HCT116 (cell line): ENCODE results near the gene KCNE5. TPM values are rescaled to one million over a fixed set of nuclear protein-coding genes. Genes with fewer than 3 reads are reported as not detected.

Experiments
- ATAC-seq: fragments of 200-7000 bp; cut with Tn5 transposase; 2 replicates; pipeline ENCODE4 v1.9.1; 2020; ENCODE audit warnings: mild to moderate bottlenecking, moderate library complexity
- BruUV-seq: library from RNA; stranded (reverse); fragments of 400-500 nt; replicated peaks from 2 replicates; lab custom pipeline; 2021; lab: Mats Ljungman, UMichigan
- CTCF ChIA-PET: fragments of 300-600 bp; sonication (Branson Sonifier 250); formaldehyde crosslinking; loops from one replicate; lab custom pipeline; 2021; ENCODE audit warnings: antibody characterized with exemption; lab: Charles Lee
- POLR2A ChIA-PET: fragments of 300-600, 350-600 bp; sonication (Branson Sonifier 250); formaldehyde crosslinking; loops from one replicate; lab custom pipeline; 2021; ENCODE audit warnings: antibody characterized with exemption; lab: Charles Lee
- RAD21 ChIA-PET, 2 experiments: fragments of 300-600 bp; sonication (Branson Sonifier 250); formaldehyde crosslinking; loops; one replicate each; lab custom pipeline; 2023; ENCODE audit warnings: low total read pairs in 2 of 2; ENCODE audit not compliant: uncharacterized antibody in 2 of 2, unreplicated experiment in 2 of 2, low non-redundant PET in 1 of 2; lab: Charles Lee
- DNase-seq: peaks from one replicate; pipeline ENCODE4 v3.0.0-alpha.2; 2010; ENCODE audit warnings: low read depth, low spot score
- H2AFZ ChIP-seq: fragments of 200-600 bp; shearing (Covaris generic), sonication (generic); 2 replicates; pipeline ENCODE4 v1.6.1; 2017; ENCODE audit warnings: low read depth, mixed run types, mixed read lengths, antibody characterized with exemption, low read length; ENCODE audit not compliant: poor library complexity, severe bottlenecking
- H3K27ac ChIP-seq: 2 replicates; pipeline ENCODE4 v1.5.1; 2012; ENCODE audit warnings: low read depth, low read length
- H3K27me3 ChIP-seq: fragments of 200-600 bp; sonication (generic); 2 replicates; pipeline ENCODE4 v1.6.1; 2016; ENCODE audit warnings: mixed run types, low read length, mixed read lengths; ENCODE audit not compliant: insufficient read depth
- H3K36me3 ChIP-seq, 2 experiments: fragments of 200-500 bp in 1 of 2; fragments of 200-600 bp in 1 of 2; sonication (Bioruptor generic) in 1 of 2; sonication (generic) in 1 of 2; 2 replicates each; pipeline versions ENCODE4 v1.5.1 to v1.6.1; 2014 to 2016; ENCODE audit warnings: low read length in 2 of 2, inconsistent platforms in 1 of 2, mixed read lengths in 1 of 2, mixed run types in 1 of 2; ENCODE audit not compliant: insufficient read depth in 2 of 2, control insufficient read depth in 1 of 2
- H3K4me1 ChIP-seq, 2 experiments: fragments of 200-600 bp in 1 of 2; sonication (generic) in 1 of 2; 2 replicates each; pipeline versions ENCODE4 v1.5.1 to v1.6.1; 2012 to 2017; ENCODE audit warnings: low read length in 2 of 2, inconsistent platforms in 1 of 2, mild to moderate bottlenecking in 1 of 2, mixed read lengths in 1 of 2, mixed run types in 1 of 2, moderate library complexity in 1 of 2; ENCODE audit not compliant: insufficient read depth in 2 of 2, control insufficient read depth in 1 of 2
- H3K4me2 ChIP-seq: fragments of 200-600 bp; sonication (generic); 2 replicates; pipeline ENCODE4 v1.6.1; 2017; ENCODE audit warnings: mixed run types, low read length, mixed read lengths
- H3K4me3 ChIP-seq, 2 experiments: fragments of 200-600 bp in 1 of 2; sonication (generic) in 1 of 2; replicated peaks in 1 of 2; 2 replicates each; pipeline ENCODE4 v1.5.1; 2011 to 2016; ENCODE audit warnings: low read length in 2 of 2, control low read depth in 1 of 2, low read depth in 1 of 2, mild to moderate bottlenecking in 1 of 2, mixed read lengths in 1 of 2, mixed run types in 1 of 2
- H3K79me2 ChIP-seq: fragments of 200-600 bp; sonication (generic); 2 replicates; pipeline ENCODE4 v1.6.1; 2017; ENCODE audit warnings: mild to moderate bottlenecking, mixed run types, low read length, moderate library complexity, mixed read lengths; ENCODE audit not compliant: insufficient read depth
- H3K9ac ChIP-seq: fragments of 200-600 bp; sonication (generic); 2 replicates; pipeline ENCODE4 v1.6.1; 2016; ENCODE audit warnings: low read length, mixed read lengths
- H3K9me2 ChIP-seq: fragments of 200-600 bp; sonication (generic), shearing (Covaris generic); 2 replicates; pipeline ENCODE4 v1.6.1; 2017; ENCODE audit warnings: mixed run types, mild to moderate bottlenecking, moderate library complexity; ENCODE audit not compliant: insufficient read depth
- H3K9me3 ChIP-seq, 2 experiments: fragments of 200-500 bp in 1 of 2; fragments of 200-600 bp in 1 of 2; sonication (Bioruptor generic) in 1 of 2; sonication (generic) in 1 of 2; 2 replicates each; pipeline ENCODE4 v1.6.1; 2014 to 2017; ENCODE audit warnings: low read length in 2 of 2, mixed read lengths in 2 of 2, inconsistent platforms in 1 of 2, low read depth in 1 of 2, mild to moderate bottlenecking in 1 of 2, mixed run types in 1 of 2, moderate library complexity in 1 of 2; ENCODE audit not compliant: control insufficient read depth in 1 of 2, insufficient read depth in 1 of 2
- H4K20me1 ChIP-seq: fragments of 200-600 bp; sonication (generic), shearing (Covaris generic); 2 replicates; pipeline ENCODE4 v1.6.1; 2017; ENCODE audit warnings: mixed run types, mild to moderate bottlenecking, moderate library complexity; ENCODE audit not compliant: insufficient read depth
- EZH2 ChIP-seq: fragments of 200-600 bp; sonication (generic); IDR thresholded peaks from 2 replicates; pipeline ENCODE4 v1.6.1; 2017; ENCODE audit warnings: antibody characterized with exemption, mixed run types
- EZH2phosphoT487 ChIP-seq: fragments of 200-600 bp; IDR thresholded peaks from 2 replicates; pipeline ENCODE4 v1.6.1; 2018; ENCODE audit warnings: antibody characterized with exemption, borderline replicate concordance
- FOSL1 ChIP-seq: IDR thresholded peaks from 2 replicates; pipeline ENCODE4 v1.6.1; 2012; ENCODE audit warnings: low read depth
- JUND ChIP-seq: IDR thresholded peaks from 2 replicates; pipeline ENCODE4 v1.6.1; 2012
- POLR2A ChIP-seq: IDR thresholded peaks from 2 replicates; pipeline ENCODE4 v1.7.0; 2011; ENCODE audit warnings: borderline replicate concordance; ENCODE audit not compliant: insufficient read depth, insufficient read length; ENCODE audit errors: extremely low read depth
- POLR2AphosphoS5 ChIP-seq: IDR thresholded peaks from 2 replicates; pipeline ENCODE4 v1.6.1; 2011; ENCODE audit warnings: mild to moderate bottlenecking, low read depth, low read length, moderate library complexity
- SRF ChIP-seq: IDR thresholded peaks from 2 replicates; pipeline ENCODE4 v1.6.1; 2012; ENCODE audit warnings: low read depth
- TCF7L2 ChIP-seq: IDR thresholded peaks from 2 replicates; pipeline ENCODE4 v1.7.0; 2011; ENCODE audit warnings: borderline replicate concordance, inconsistent platforms; ENCODE audit not compliant: insufficient read depth, insufficient read length; ENCODE audit errors: extremely low read depth
- ZFX ChIP-seq: fragments of 450-650 bp; IDR thresholded peaks from 2 replicates; pipeline ENCODE4 v1.6.1; 2017
- intact Hi-C: fragments of 100-400 bp; cut with micrococcal nuclease; formaldehyde crosslinking; loops from 2 replicates; pipeline ENCODE4 v1.10.0; 2022
- total RNA-seq: library from RNA; stranded (reverse); gene quantifications from one replicate; pipeline ENCODE4 v1.2.1, GENCODE V29; 2021; ENCODE audit not compliant: unreplicated experiment
- TF ChIP-seq, protein P1 (sequence below): IDR thresholded peaks from 2 replicates; pipeline ENCODE4 v1.6.1; 2011; ENCODE audit warnings: mild to moderate bottlenecking, low read length, moderate library complexity; ENCODE audit not compliant: insufficient replicate concordance; ENCODE audit errors: extremely low read depth
- TF ChIP-seq, protein P2 (sequence below): IDR thresholded peaks from 2 replicates; pipeline ENCODE4 v1.6.1; 2012
- TF ChIP-seq, protein P3 (sequence below), 3 experiments: fragments of 200-600 bp in 1 of 3; sonication (generic) in 1 of 3; IDR thresholded peaks in 2 of 3; conservative IDR thresholded peaks in 1 of 3; 2 replicates each; pipeline ENCODE4 v1.5.1; 2012 to 2017; ENCODE audit warnings: low read depth in 2 of 3, low read length in 2 of 3, antibody characterized with exemption in 1 of 3, borderline replicate concordance in 1 of 3, control low read depth in 1 of 3, mild to moderate bottlenecking in 1 of 3, mixed read lengths in 1 of 3, mixed run types in 1 of 3, moderate library complexity in 1 of 3; ENCODE audit not compliant: insufficient read depth in 1 of 3

KCNE5 gene
- total RNA-seq, 1 experiment from 2014 or later, result not detected

DNA sequence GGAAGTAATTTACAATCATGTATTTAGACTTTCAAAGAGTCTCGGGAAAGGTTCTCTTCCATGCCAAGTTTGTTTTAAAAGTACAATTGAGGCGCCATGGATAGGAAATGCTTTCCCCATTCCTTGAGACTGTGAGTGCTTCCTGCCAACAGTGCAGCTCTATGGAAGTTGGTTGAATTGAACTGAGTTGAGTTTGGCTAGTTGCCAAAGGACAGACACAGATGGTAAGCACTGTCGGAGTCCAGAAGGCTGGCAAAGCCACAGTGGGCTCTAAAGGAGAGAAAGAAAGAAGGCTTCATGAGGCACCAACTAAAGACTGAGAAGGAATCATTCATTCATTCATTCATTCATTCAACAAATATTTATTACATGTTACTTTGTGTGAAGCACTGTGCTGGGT is 4.3 kb upstream of the KCNE5 start (continued):
- TF ChIP-seq, protein P1, sequence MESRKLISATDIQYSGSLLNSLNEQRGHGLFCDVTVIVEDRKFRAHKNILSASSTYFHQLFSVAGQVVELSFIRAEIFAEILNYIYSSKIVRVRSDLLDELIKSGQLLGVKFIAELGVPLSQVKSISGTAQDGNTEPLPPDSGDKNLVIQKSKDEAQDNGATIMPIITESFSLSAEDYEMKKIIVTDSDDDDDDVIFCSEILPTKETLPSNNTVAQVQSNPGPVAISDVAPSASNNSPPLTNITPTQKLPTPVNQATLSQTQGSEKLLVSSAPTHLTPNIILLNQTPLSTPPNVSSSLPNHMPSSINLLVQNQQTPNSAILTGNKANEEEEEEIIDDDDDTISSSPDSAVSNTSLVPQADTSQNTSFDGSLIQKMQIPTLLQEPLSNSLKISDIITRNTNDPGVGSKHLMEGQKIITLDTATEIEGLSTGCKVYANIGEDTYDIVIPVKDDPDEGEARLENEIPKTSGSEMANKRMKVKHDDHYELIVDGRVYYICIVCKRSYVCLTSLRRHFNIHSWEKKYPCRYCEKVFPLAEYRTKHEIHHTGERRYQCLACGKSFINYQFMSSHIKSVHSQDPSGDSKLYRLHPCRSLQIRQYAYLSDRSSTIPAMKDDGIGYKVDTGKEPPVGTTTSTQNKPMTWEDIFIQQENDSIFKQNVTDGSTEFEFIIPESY, result no peak
- TF ChIP-seq ZFX, result no peak
- TF ChIP-seq TCF7L2, result no peak
- no peak for TF ChIP-seq JUND

DNA sequence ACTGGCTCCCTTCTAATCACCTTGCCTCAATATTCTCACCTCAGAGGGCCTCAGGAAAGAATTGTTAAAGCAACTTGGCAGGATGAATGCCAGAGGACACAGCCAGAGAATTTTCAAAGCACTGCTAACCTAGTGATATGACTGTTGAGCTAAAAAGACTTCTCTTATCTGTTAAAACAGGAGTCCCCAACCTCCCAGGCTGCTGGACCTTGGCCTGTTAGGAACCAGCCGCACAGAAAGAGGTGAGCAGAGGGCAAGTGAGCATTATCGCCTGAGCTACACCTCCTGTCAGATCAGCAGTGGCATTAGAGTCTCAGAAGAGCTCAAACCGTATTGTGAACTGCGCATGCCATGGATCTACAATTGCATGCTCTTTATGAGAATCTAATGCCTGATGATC is 1.7 kb upstream of the KCNE5 start:
- Histone ChIP-seq H3K36me3 (no peaks in the 10 kb centered on the region), H3K79me2 (no peaks in the 10 kb centered on the region), H2AFZ (no peak overlapping the region), H3K4me3 (no peak overlapping the region), H3K9ac (no peak overlapping the region), H3K4me1 (no peaks in the 10 kb centered on the region), H4K20me1 (no peaks in the 10 kb centered on the region), H3K27ac (no peak overlapping the region), H3K9me3 (no peaks in the 10 kb centered on the region), H3K9me2 (no peaks in the 10 kb centered on the region), H3K27me3 (no peaks in the 10 kb centered on the region), H3K4me2 (no peak overlapping the region)
- intact Hi-C loops, result no loop called here
- ChIA-PET CTCF (no interaction called here), RAD21 (no interaction called here), POLR2A (no interaction called here)
- DNase-seq (no peak), ATAC-seq (no peak)
- TF ChIP-seq, protein P2, sequence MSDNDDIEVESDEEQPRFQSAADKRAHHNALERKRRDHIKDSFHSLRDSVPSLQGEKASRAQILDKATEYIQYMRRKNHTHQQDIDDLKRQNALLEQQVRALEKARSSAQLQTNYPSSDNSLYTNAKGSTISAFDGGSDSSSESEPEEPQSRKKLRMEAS, result no peak
- TF ChIP-seq ZFX (no peak), POLR2AphosphoS5 (no peak), JUND (no peak), FOSL1 (no peak), SRF (no peak), POLR2A (no peak), EZH2 (no peak), EZH2phosphoT487 (no peak)
- TF ChIP-seq, protein P3, sequence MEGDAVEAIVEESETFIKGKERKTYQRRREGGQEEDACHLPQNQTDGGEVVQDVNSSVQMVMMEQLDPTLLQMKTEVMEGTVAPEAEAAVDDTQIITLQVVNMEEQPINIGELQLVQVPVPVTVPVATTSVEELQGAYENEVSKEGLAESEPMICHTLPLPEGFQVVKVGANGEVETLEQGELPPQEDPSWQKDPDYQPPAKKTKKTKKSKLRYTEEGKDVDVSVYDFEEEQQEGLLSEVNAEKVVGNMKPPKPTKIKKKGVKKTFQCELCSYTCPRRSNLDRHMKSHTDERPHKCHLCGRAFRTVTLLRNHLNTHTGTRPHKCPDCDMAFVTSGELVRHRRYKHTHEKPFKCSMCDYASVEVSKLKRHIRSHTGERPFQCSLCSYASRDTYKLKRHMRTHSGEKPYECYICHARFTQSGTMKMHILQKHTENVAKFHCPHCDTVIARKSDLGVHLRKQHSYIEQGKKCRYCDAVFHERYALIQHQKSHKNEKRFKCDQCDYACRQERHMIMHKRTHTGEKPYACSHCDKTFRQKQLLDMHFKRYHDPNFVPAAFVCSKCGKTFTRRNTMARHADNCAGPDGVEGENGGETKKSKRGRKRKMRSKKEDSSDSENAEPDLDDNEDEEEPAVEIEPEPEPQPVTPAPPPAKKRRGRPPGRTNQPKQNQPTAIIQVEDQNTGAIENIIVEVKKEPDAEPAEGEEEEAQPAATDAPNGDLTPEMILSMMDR (IDR thresholded peaks at IDR 0.05 in 2 of 3, conservative IDR thresholded peaks at IDR 0.05 in 1 of 3; ENCODE audit: borderline replicate concordance in 1 of 3, insufficient read depth in 1 of 3, low read depth in 2 of 3, low read length in 2 of 3), result no peak
- no TSS peak for BruUV-seq
